CD8-positive, alpha-beta memory T cell (primary cell): Measurements from ENCODE around the gene CDY1. TPM values are rescaled to one million over a fixed set of nuclear protein-coding genes. Genes with fewer than 3 reads are reported as not detected.
"Not testable (repeated sequence)": the region's sequence is repeated elsewhere in the genome, so short reads cannot be mapped to it uniquely, and the experiment has no call there.

Experiments used
- CTCF ChIA-PET: fragments of 350-600 bp; sonication (Branson Sonifier 250); formaldehyde crosslinking; loops from one replicate; lab custom pipeline; 2021; ENCODE audit warnings: antibody characterized with exemption; lab: Charles Lee
- POLR2A ChIA-PET: fragments of 350-600 bp; sonication (Branson Sonifier 250); formaldehyde crosslinking; loops from one replicate; lab custom pipeline; 2021; ENCODE audit warnings: antibody characterized with exemption; lab: Charles Lee
- DNase-seq, 5 donors: peaks; one replicate each; pipeline versions ENCODE4 v3.0.0 to v3.0.0-alpha.2; 2020 to 2022; ENCODE audit warnings: mixed read lengths in 1 of 5
- H3K27ac ChIP-seq: one replicate; pipeline ENCODE4 v1.7.0; 2013; ENCODE audit warnings: low read depth, mild to moderate bottlenecking, low read length, moderate library complexity
- H3K27me3 ChIP-seq: 2 replicates; pipeline ENCODE4 v1.7.0; 2013; ENCODE audit warnings: low read length, mild to moderate bottlenecking; ENCODE audit not compliant: insufficient read depth, poor library complexity, severe bottlenecking
- H3K36me3 ChIP-seq: 2 replicates; pipeline ENCODE4 v1.7.0; 2013; ENCODE audit warnings: mild to moderate bottlenecking, low read length, moderate library complexity; ENCODE audit not compliant: insufficient read depth
- H3K4me1 ChIP-seq: 2 replicates; pipeline ENCODE4 v1.7.0; 2013; ENCODE audit warnings: mild to moderate bottlenecking, low read length, moderate library complexity; ENCODE audit not compliant: insufficient read depth
- H3K4me3 ChIP-seq: 2 replicates; pipeline ENCODE4 v1.7.0; 2013; ENCODE audit warnings: mild to moderate bottlenecking, low read length
- H3K9me3 ChIP-seq: 2 replicates; pipeline ENCODE4 v1.7.0; 2013; ENCODE audit warnings: mild to moderate bottlenecking, low read length
- H3K27ac Mint-ChIP-seq, 8 donors: one replicate each; pipeline ENCODE4 v1.8.0; 2020 to 2021; ENCODE audit warnings: mixed read lengths in 8 of 8, mild to moderate bottlenecking in 6 of 8, inconsistent platforms in 3 of 8, moderate library complexity in 3 of 8
- H3K27me3 Mint-ChIP-seq, 2 donors: one replicate each; pipeline ENCODE4 v1.8.0; 2020 to 2021; ENCODE audit warnings: mixed read lengths in 2 of 2, mild to moderate bottlenecking in 1 of 2, moderate library complexity in 1 of 2
- H3K36me3 Mint-ChIP-seq, 3 donors: one replicate each; pipeline ENCODE4 v1.8.0; 2020 to 2021; ENCODE audit warnings: mixed read lengths in 3 of 3, inconsistent platforms in 1 of 3, mild to moderate bottlenecking in 1 of 3
- H3K4me1 Mint-ChIP-seq, 3 donors: one replicate each; pipeline ENCODE4 v1.8.0; 2020 to 2021; ENCODE audit warnings: mixed read lengths in 3 of 3, inconsistent platforms in 1 of 3, mild to moderate bottlenecking in 1 of 3
- H3K4me3 Mint-ChIP-seq, 7 donors: one replicate each; pipeline ENCODE4 v1.8.0; 2020 to 2021; ENCODE audit warnings: mixed read lengths in 7 of 7, mild to moderate bottlenecking in 6 of 7, moderate library complexity in 4 of 7, inconsistent platforms in 2 of 7
- H3K9me3 Mint-ChIP-seq, 5 donors: one replicate each; pipeline ENCODE4 v1.8.0; 2020 to 2022; ENCODE audit warnings: mixed read lengths in 5 of 5, mild to moderate bottlenecking in 3 of 5, moderate library complexity in 2 of 5, inconsistent platforms in 1 of 5
- polyA plus RNA-seq: library from polyadenylated mRNA; unstranded; fragments of 300-500 nt; fragmentation: Illumina TruSeq; gene quantifications from one replicate; pipeline ENCODE4 v1.2.3, GENCODE V29; 2021
- total RNA-seq, 2 experiments: library from RNA; stranded (reverse); gene quantifications; one replicate each; pipeline ENCODE4 v1.2.3, GENCODE V29; 2021

The CDY1 gene
- total RNA-seq, result not detected
- polyA plus RNA-seq, result not detected

- POLR2A ChIA-PET, H3K27me3 ChIP-seq, H3K9me3 Mint-ChIP-seq, H3K27ac Mint-ChIP-seq, H3K4me3 ChIP-seq, DNase-seq, CTCF ChIA-PET, H3K27ac ChIP-seq, H3K36me3 Mint-ChIP-seq, H3K4me3 Mint-ChIP-seq, H3K4me1 Mint-ChIP-seq, H3K27me3 Mint-ChIP-seq, H3K36me3 ChIP-seq, H3K9me3 ChIP-seq, H3K4me1 ChIP-seq: not testable (repeated sequence)
These were observed at the start of gene CDY1 for GRCh38 chrY:25621817-25622216. TSS of gene CDY1 (plus strand) at chrY:25622117. CDS start at chrY:25622443, 326 bp downstream.

GRCh38 chrY:25593336-25593735 lies 28.6 kb upstream of the CDY1 start:
- H3K36me3 ChIP-seq, H3K27ac ChIP-seq, H3K27me3 ChIP-seq, H3K4me3 Mint-ChIP-seq, DNase-seq, H3K9me3 Mint-ChIP-seq, CTCF ChIA-PET, H3K36me3 Mint-ChIP-seq, H3K27me3 Mint-ChIP-seq, H3K4me3 ChIP-seq, H3K4me1 Mint-ChIP-seq, H3K27ac Mint-ChIP-seq, H3K4me1 ChIP-seq, POLR2A ChIA-PET, H3K9me3 ChIP-seq: not testable (repeated sequence)

GRCh38 chrY:25620209-25620608 lies 1.7 kb upstream of the CDY1 start:
- CTCF ChIA-PET, result not testable (repeated sequence)

GRCh38 chrY:25626524-25626923 lies 4.6 kb downstream of the CDY1 start:
- H3K27ac Mint-ChIP-seq, DNase-seq, H3K4me3 Mint-ChIP-seq, H3K27ac ChIP-seq, H3K9me3 Mint-ChIP-seq, CTCF ChIA-PET, H3K4me3 ChIP-seq, H3K27me3 ChIP-seq, H3K36me3 ChIP-seq, POLR2A ChIA-PET, H3K27me3 Mint-ChIP-seq, H3K4me1 ChIP-seq, H3K4me1 Mint-ChIP-seq, H3K36me3 Mint-ChIP-seq, H3K9me3 ChIP-seq: not testable (repeated sequence)

More at GRCh38 chrY:25620209-25620608, 1.7 kb upstream of the CDY1 start:
- H3K27me3 ChIP-seq, H3K27ac Mint-ChIP-seq, H3K27ac ChIP-seq, H3K4me1 ChIP-seq, H3K27me3 Mint-ChIP-seq, H3K36me3 Mint-ChIP-seq, H3K9me3 Mint-ChIP-seq, H3K4me1 Mint-ChIP-seq, H3K4me3 ChIP-seq, H3K4me3 Mint-ChIP-seq, POLR2A ChIA-PET, DNase-seq, H3K9me3 ChIP-seq, H3K36me3 ChIP-seq: not testable (repeated sequence)

- H3K27ac ChIP-seq, H3K9me3 Mint-ChIP-seq, H3K36me3 Mint-ChIP-seq, H3K4me1 Mint-ChIP-seq, POLR2A ChIA-PET, H3K4me1 ChIP-seq, CTCF ChIA-PET, H3K4me3 ChIP-seq, H3K4me3 Mint-ChIP-seq, H3K9me3 ChIP-seq, H3K36me3 ChIP-seq, H3K27me3 Mint-ChIP-seq, H3K27me3 ChIP-seq, DNase-seq, H3K27ac Mint-ChIP-seq: not testable (repeated sequence)
These were observed 8.6 kb downstream of the CDY1 start for GRCh38 chrY:25630383-25631112.

- H3K4me3 ChIP-seq, DNase-seq, POLR2A ChIA-PET, H3K36me3 ChIP-seq, H3K36me3 Mint-ChIP-seq, H3K27me3 Mint-ChIP-seq, H3K27ac Mint-ChIP-seq, CTCF ChIA-PET, H3K27me3 ChIP-seq, H3K9me3 ChIP-seq, H3K4me1 ChIP-seq, H3K27ac ChIP-seq, H3K9me3 Mint-ChIP-seq, H3K4me3 Mint-ChIP-seq, H3K4me1 Mint-ChIP-seq: not testable (repeated sequence)
These were observed 17.9 kb downstream of the CDY1 start for GRCh38 chrY:25639852-25640251.

GRCh38 chrY:25643024-25643915 lies 21.4 kb downstream of the CDY1 start:
- H3K27me3 ChIP-seq, H3K36me3 ChIP-seq, H3K9me3 ChIP-seq, DNase-seq, H3K4me1 Mint-ChIP-seq, H3K27me3 Mint-ChIP-seq, H3K9me3 Mint-ChIP-seq, H3K4me3 ChIP-seq, H3K4me3 Mint-ChIP-seq, H3K27ac ChIP-seq, CTCF ChIA-PET, POLR2A ChIA-PET, H3K36me3 Mint-ChIP-seq, H3K27ac Mint-ChIP-seq, H3K4me1 ChIP-seq: not testable (repeated sequence)
